SU-DHL-6 (cell line): Measurements from ENCODE around the gene TBC1D8.

ENCODE experiments used
- CTCF ChIP-seq: fragments of 200-600 bp; sonication (generic); IDR thresholded peaks from one replicate; pipeline ENCODE4 v1.5.1; 2017; ENCODE audit warnings: antibody characterized with exemption, mild to moderate bottlenecking, low read length, moderate library complexity; ENCODE audit not compliant: insufficient read depth, poor library complexity, severe bottlenecking
- EZH2phosphoT487 ChIP-seq: fragments of 200-600 bp; sonication (generic), shearing (Covaris generic); conservative IDR thresholded peaks from 2 replicates; pipeline ENCODE4 v1.6.1; 2018; ENCODE audit warnings: mild to moderate bottlenecking, antibody characterized with exemption, low read length, moderate library complexity, mixed read lengths

- TF ChIP-seq CTCF (no peak), EZH2phosphoT487 (no peak)
Observed at GRCh38 chr2:101018934-101019333, 132.2 kb downstream of the TBC1D8 start.
